HG03565 (cell line): Measurements from ENCODE around the gene SPDYE16.
A peak's percentile ranks its signal among the peaks of the same experiment; 100 is the strongest.
"Not testable (repeated sequence)": the region's sequence is repeated elsewhere in the genome, so short reads cannot be mapped to it uniquely, and the experiment has no call there.

Experiments
- ATAC-seq: cut with Tn5 transposase; IDR thresholded peaks from one replicate; pipeline ENCODE4 v1.9.1; 2021; ENCODE audit warnings: mild to moderate bottlenecking, moderate library complexity; ENCODE audit not compliant: unreplicated experiment

Gene SPDYE16

DNA sequence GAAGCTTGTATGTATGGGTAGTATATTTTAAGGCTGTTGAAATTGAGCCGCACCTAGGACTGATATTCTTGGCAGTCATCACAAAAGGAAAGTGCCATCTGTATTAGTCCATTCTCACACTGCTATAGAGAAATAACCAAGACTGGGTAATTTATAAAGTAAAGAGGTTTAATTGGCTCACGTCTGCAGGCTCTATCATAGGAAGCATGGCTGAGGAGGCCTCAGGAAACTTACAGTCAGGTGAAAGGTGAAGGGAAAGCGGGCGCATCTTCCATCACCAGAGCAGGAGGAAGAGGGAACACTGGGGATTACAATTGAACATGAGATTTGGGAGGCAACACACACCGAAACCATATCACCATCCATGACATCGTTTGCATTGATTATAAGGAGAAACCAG, 8.9 kb upstream of the SPDYE16 start:
- ATAC-seq = not testable (repeated sequence)

- not testable (repeated sequence) for ATAC-seq
Measured at GRCh38 chr7:76549855-76550248, 6.8 kb upstream of the SPDYE16 start.

DNA sequence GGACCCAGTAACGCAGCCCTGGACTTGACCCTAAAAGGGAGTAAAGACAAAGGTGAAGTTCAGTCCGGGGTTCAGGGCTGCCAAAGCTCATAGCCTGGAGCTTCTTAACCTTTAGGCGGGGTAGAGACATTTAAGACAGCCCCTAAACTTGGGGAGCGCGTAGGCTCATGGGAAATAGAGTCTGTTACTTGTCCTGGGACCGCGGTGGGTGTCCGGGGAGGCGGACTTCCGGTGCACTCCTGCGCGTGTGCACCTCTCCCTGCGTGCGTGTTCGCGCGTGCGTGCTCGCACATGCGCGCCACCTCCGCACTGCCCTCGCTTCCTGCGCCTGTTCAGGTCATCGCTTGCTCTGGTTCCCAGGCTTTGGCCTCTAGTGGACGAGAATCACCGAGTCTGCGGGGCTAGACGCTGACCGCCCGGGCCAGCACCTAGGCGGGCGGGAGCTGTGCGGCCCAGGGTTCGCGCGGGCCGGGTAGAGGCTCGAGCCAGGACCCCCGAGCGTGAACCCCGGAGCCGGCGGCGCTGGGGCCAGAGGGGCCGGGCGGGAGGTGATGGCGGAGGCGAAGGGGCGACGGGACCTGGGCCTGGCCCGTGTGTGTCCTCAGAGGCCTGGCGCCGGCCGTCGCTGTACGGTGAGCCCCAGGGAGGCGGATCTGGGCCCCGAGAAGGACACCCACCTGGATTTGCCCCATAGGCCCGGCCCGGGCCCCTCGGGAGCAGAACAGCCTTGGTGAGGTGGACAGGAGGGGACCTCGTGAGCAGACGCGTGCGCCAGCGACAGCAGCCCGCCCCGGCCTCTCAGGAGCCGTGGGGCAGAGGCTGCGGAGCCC, 6.1 kb upstream of the SPDYE16 start:
- ATAC-seq = peak; percentile 100

DNA sequence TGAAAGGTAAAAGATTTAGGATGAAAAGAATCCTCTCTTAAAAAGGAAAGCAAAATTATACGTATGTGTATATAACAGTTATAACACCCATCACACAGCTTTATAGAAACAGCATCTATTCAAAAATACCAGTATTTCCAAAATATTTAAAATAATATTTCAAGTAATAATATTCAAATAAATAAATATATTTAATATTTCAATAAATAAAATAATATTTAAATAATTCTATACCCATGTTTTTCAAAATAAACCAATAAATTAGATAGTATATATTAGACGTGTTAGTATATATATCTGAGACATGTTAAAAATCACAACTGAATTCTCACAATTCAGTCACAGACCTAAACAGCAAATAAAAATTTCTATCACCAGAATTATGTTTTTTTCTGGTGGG, 11.5 kb downstream of the SPDYE16 start:
- not testable (repeated sequence) for ATAC-seq

DNA sequence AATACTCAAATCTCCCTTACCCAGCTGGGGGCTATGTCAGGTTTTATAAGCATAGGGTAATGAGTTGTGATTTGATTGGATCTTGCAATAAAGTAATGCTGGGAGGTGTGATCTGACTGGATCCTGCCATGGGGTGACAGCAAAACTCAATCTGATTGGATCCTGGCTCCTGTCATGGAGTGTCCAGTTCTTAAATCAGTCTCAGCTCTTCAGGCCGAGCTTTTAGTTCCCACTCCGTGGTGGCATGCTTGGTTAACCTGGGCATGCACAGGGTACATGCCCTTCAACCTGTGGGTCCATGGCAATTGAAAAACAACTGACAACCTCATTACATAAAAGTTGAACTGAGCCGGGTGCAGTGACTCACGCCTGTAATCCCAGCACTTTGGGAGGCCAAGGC, 16.9 kb downstream of the SPDYE16 start:
- not testable (repeated sequence) for ATAC-seq

DNA sequence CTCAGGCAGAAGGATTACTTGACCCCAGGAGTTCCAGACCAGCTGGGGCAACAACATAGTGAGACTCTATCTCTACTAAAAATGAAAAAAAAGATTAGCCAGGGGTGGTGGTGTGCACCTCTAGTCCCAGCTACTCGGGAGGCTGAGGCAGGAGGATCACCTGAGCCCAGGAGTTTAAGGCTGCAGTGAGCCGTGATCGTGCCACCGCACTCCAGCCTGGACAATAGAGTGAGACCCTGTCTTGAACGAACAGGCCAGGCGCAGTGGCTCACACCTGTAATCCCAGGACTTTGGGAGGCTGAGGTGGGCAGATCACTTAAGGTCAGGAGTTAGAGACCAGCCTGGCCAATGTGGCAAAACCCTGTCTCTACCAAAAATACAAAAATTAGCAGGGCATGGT, 26.2 kb downstream of the SPDYE16 start:
- ATAC-seq = not testable (repeated sequence)

DNA sequence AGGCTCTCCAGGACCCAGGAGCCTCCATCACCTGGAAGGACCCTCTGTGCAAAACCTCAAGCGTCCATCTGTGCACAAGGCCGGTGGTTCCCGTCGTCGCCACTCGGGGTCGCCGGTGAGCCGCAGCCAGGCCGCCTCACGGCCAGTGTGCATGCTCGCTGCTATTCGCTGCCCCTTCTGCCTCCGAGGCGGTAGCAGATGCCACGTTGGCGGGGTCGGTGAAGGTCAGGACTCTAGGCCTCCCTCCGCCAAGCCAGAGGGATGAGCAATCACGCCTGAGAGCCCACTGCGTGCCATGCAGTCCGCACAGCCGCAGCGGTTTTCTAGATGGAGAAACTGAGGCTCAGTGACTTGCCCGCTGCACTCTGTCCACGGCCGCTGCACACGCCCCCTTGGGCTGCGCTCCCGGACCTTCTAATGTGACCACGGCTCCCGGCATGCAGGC, 27.1 kb downstream of the SPDYE16 start:
- no peak for ATAC-seq

- ATAC-seq = no peak
Measured at GRCh38 chr7:76514926-76515771, 27.9 kb downstream of the SPDYE16 start.

- no peak for ATAC-seq
Measured at GRCh38 chr7:76513817-76514799, 29.0 kb downstream of the SPDYE16 start.

- ATAC-seq = no peak
Measured at GRCh38 chr7:76512941-76513816, 29.9 kb downstream of the SPDYE16 start.

GRCh38 chr7:76511911-76512885, 30.9 kb downstream of the SPDYE16 start:
- not testable (repeated sequence) for ATAC-seq

- not testable (repeated sequence) for ATAC-seq
Measured at GRCh38 chr7:76511200-76511910, 31.7 kb downstream of the SPDYE16 start.

DNA sequence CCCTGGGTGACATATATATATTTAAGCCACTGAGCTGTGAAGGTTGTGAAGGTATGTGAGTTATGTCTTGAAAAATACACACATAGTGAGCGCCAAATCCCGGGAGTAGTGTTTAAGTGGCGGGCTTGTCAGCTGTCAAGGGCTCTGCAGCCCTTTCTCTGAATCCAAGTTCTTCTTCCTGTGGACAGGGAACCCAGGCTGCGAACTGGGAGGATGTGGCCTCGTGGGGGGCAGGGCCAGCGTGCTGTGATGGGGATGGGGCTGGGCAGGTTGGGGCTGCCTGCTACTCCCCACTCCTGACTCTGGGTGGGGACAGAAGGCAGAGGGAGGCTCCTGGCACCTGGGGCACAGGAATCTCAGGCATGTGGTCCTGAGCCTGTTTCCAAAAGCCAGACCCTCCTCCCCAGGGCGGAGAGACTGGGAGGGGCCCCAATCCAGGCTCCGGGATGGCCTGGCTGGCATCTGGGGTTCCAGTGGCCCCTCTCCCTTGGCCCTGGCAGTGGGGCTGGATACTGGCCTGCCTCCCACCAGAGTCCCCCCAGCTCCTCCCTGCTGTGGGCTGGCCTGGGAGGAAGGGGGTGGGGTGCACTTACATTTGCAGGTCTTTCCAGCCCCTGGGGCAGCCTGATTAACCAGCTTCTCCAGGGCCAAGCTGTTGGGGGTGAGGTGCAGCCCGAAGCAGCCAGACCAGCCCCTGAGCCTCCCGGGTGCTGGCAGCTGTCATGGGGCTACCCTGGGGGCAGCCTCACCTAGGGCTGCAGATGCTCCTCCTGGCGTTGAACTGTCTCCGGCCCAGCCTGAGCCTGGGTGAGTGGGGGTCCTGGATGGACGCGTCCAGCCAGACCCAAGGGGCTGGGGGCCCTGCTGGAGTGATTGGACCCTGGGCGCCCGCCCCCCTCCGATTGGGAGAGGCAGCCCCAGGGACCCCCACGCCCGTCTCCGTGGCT, 32.9 kb downstream of the SPDYE16 start, which contains the start of gene UPK3B:
TSS of gene UPK3B (plus strand) at position 622 of the 947 bp plus-strand sequence. CDS start at position 723, 101 bp downstream.
- no peak for ATAC-seq

DNA sequence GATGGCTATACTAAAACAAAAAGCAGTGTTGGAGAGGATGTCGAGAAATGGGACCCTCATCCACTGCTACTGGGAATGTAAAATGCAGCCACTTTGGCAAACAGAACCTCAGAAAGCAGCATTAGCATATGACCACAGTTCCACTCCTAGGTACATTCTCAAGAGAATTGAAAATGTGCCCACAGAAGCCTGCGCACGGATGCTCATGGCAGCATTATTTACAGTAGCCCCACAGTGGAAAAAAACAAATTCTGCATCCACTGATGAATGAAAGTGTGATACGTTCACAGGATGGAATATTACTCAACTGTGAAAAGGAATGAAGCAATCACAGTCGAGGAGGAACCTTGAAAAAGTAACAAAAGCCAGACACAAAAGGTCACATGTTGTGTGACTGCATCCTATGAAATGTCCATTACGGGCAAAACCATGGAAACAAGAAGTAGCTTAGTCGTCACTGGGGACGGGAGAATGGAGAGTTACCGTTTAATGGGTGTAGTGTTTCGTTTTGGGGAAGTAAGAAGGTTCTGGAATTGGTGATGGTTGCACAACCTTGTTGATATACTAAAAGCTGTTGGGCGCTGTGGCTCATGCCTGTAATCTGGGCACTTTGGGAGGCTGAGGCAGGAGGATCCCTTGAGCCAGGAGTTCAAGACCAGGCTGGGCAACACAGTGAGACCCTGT, 35.2 kb downstream of the SPDYE16 start:
- ATAC-seq = no peak

DNA sequence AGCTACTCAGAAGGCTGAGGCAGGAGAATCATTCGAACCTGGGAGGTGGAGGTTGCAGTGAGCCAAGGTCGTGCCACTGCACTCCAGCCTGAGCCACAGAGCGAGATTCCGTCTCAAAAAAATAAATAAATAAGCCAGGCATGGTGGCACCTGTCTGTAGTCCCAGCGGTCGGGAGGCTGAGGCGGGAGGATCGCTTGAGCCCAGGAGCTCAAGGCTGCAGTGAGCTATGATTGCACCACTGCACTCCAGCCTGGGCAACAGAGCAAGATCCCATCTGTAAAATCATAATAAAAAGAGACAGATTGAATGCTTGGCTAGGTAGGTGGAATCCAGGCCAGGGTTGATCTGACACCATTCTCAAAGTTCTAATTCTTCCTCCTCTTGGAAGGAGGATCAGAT, 36.5 kb downstream of the SPDYE16 start:
- ATAC-seq = not testable (repeated sequence)

- ATAC-seq = no peak
Measured at GRCh38 chr7:76506081-76506440, 37.0 kb downstream of the SPDYE16 start.
